Caco-2 (cell line): Measurements from ENCODE around the gene MAST4. TPM values are rescaled to one million over a fixed set of nuclear protein-coding genes. Genes with fewer than 3 reads are reported as not detected.
A peak's percentile ranks its signal among the peaks of the same experiment; 100 is the strongest.

Experiments
- BruUV-seq: library from RNA; stranded (reverse); fragments of 400-500 nt; replicated peaks from 2 replicates; lab custom pipeline; 2021; lab: Mats Ljungman, UMichigan
- CTCF ChIA-PET: fragments of 300-600 bp; sonication (Branson Sonifier 250); formaldehyde crosslinking; loops from one replicate; lab custom pipeline; 2022; ENCODE audit warnings: antibody characterized with exemption; lab: Charles Lee
- POLR2A ChIA-PET: fragments of 300-600 bp; sonication (Branson Sonifier 250); formaldehyde crosslinking; loops from one replicate; lab custom pipeline; 2022; ENCODE audit warnings: antibody characterized with exemption; lab: Charles Lee
- DNase-seq, 2 experiments: peaks; one replicate each; pipeline versions ENCODE4 v3.0.0 to v3.0.0-alpha.2; 2020 to 2022
- H3K27me3 ChIP-seq: replicated peaks from 2 replicates; pipeline ENCODE4 v1.6.0; 2011; ENCODE audit warnings: low read length; ENCODE audit not compliant: control insufficient read depth, insufficient read depth
- H3K36me3 ChIP-seq: 2 replicates; pipeline ENCODE4 v1.5.1; 2011; ENCODE audit warnings: low read length; ENCODE audit not compliant: control insufficient read depth, insufficient read depth
- H3K4me1 ChIP-seq: fragments of 250-450 bp; sonication (Bioruptor Pico); 2 replicates; pipeline ENCODE4 v1.5.1; 2020; ENCODE audit warnings: mild to moderate bottlenecking
- H3K4me3 ChIP-seq: 2 replicates; pipeline ENCODE4 v1.5.1; 2011; ENCODE audit warnings: low read depth, mild to moderate bottlenecking, control low read depth, low read length
- H3K9me3 ChIP-seq: fragments of 250-450 bp; sonication (Bioruptor Pico); 2 replicates; pipeline ENCODE4 v1.5.1; 2020; ENCODE audit warnings: mild to moderate bottlenecking, moderate library complexity
- H3K27ac Mint-ChIP-seq: one replicate; pipeline ENCODE4 v1.8.0; 2022; ENCODE audit warnings: mixed read lengths; ENCODE audit not compliant: unreplicated experiment
- H3K27me3 Mint-ChIP-seq: one replicate; pipeline ENCODE4 v1.8.0; 2022; ENCODE audit warnings: mixed read lengths; ENCODE audit not compliant: insufficient read depth, unreplicated experiment
- H3K36me3 Mint-ChIP-seq: one replicate; pipeline ENCODE4 v1.8.0; 2022; ENCODE audit warnings: mild to moderate bottlenecking, mixed read lengths; ENCODE audit not compliant: insufficient read depth, unreplicated experiment
- H3K4me1 Mint-ChIP-seq: one replicate; pipeline ENCODE4 v1.8.0; 2022; ENCODE audit warnings: low read depth, mixed read lengths; ENCODE audit not compliant: unreplicated experiment
- H3K4me3 Mint-ChIP-seq: one replicate; pipeline ENCODE4 v1.8.0; 2022; ENCODE audit warnings: mild to moderate bottlenecking, moderate library complexity, mixed read lengths; ENCODE audit not compliant: unreplicated experiment
- H3K9me3 Mint-ChIP-seq: one replicate; pipeline ENCODE4 v1.8.0; 2022; ENCODE audit warnings: mixed read lengths; ENCODE audit not compliant: unreplicated experiment
- CTCF ChIP-seq, 2 experiments: fragments of 200-600 bp in 1 of 2; IDR thresholded peaks; 1 replicate in 1 of 2; 2 replicates in 1 of 2; pipeline versions ENCODE4 v1.5.1 to v1.8.0; 2011 to 2022; ENCODE audit warnings: antibody characterized with exemption in 1 of 2, control low read depth in 1 of 2, inconsistent platforms in 1 of 2, low read depth in 1 of 2, low read length in 1 of 2, mild to moderate bottlenecking in 1 of 2, moderate library complexity in 1 of 2; ENCODE audit not compliant: insufficient read depth in 1 of 2, severe bottlenecking in 1 of 2, unreplicated experiment in 1 of 2
- intact Hi-C: fragments of 100-400 bp; cut with micrococcal nuclease; formaldehyde crosslinking; loops from one replicate; pipeline ENCODE4 v1.10.0; 2022; ENCODE audit not compliant: unreplicated experiment
- total RNA-seq: library from RNA; stranded (reverse); gene quantifications from 2 replicates; pipeline ENCODE4 v1.2.3, GENCODE V29; 2022

Gene MAST4
- total RNA-seq, 1 experiment from 2014 or later, result 17.8 TPM

GRCh38 chr5:67045816-67046740 lies 449.9 kb downstream of the MAST4 start:
- H3K27me3 ChIP-seq, result no peaks in the 10 kb centered on the region
- Mint-ChIP-seq H3K27ac (peak overlapping the region; percentile 61), H3K36me3 (peaks cover 6% of the 10 kb centered on the region), H3K9me3 (no peaks in the 10 kb centered on the region), H3K27me3 (no peaks in the 10 kb centered on the region), H3K4me1 (peaks cover 72% of the 10 kb centered on the region), H3K4me3 (peak overlapping the region; percentile 59)
- peaks cover 82% of the 10 kb centered on the region for H3K4me1 ChIP-seq
- intact Hi-C loops, result loop anchor here (1.0 to 2.0 kb wide), 2 partner anchors 12 to 29 kb away; no protein-coding TSS in a partner anchor
- no peak for TF ChIP-seq CTCF (IDR thresholded peaks at IDR 0.05; ENCODE audit: insufficient read depth in 1 of 2, low read depth in 1 of 2, low read length in 1 of 2, severe bottlenecking in 1 of 2, unreplicated experiment in 1 of 2)
- ChIA-PET CTCF (interaction anchor here (0.6 to 1.1 kb wide), 2 partner anchors 30 to 85 kb away, joined by 3 to 4 read pairs; no protein-coding TSS in a partner anchor), POLR2A (interaction anchor here (0.6 kb wide), 1 partner anchor 43 kb away, joined by 3 read pairs; no protein-coding TSS in a partner anchor)
- BruUV-seq, result no TSS peak
- H3K9me3 ChIP-seq, result no peaks in the 10 kb centered on the region
- no peaks in the 10 kb centered on the region for H3K36me3 ChIP-seq
- no peak overlapping the region for H3K4me3 ChIP-seq
- peak in 1 of 2 experiments; percentile 44 for DNase-seq

- Histone ChIP-seq H3K27me3 (no peaks in the 10 kb centered on the region), H3K36me3 (no peaks in the 10 kb centered on the region), H3K9me3 (no peaks in the 10 kb centered on the region), H3K4me1 (peaks cover 93% of the 10 kb centered on the region), H3K4me3 (no peak overlapping the region)
- no peak for TF ChIP-seq CTCF (IDR thresholded peaks at IDR 0.05; ENCODE audit: insufficient read depth in 1 of 2, low read depth in 1 of 2, low read length in 1 of 2, severe bottlenecking in 1 of 2, unreplicated experiment in 1 of 2)
- intact Hi-C loops, result loop anchor here (2.0 kb wide), 1 partner anchor 30 kb away; no protein-coding TSS in a partner anchor
- peak overlapping the region; percentile 61 for H3K27ac Mint-ChIP-seq
- POLR2A ChIA-PET, result no interaction called here
- no peak for DNase-seq
- no peaks in the 10 kb centered on the region for H3K9me3 Mint-ChIP-seq
- CTCF ChIA-PET, result no interaction called here
- peak overlapping the region; percentile 59 for H3K4me3 Mint-ChIP-seq
- BruUV-seq, result no TSS peak
- peaks cover 6% of the 10 kb centered on the region for H3K36me3 Mint-ChIP-seq
- H3K4me1 Mint-ChIP-seq, result peaks cover 71% of the 10 kb centered on the region
- H3K27me3 Mint-ChIP-seq, result no peaks in the 10 kb centered on the region
Observed at GRCh38 chr5:67047160-67047559, 451.0 kb downstream of the MAST4 start.

- no peak overlapping the region for H3K4me3 ChIP-seq
- H3K9me3 ChIP-seq, result no peaks in the 10 kb centered on the region
- peak overlapping the region; percentile 59 for H3K4me3 Mint-ChIP-seq
- DNase-seq, result no peak
- POLR2A ChIA-PET, result no interaction called here
- peaks cover 66% of the 10 kb centered on the region for H3K4me1 Mint-ChIP-seq
- no peaks in the 10 kb centered on the region for H3K9me3 Mint-ChIP-seq
- intact Hi-C loops, result loop anchor here (2.0 kb wide), 1 partner anchor 31 kb away; no protein-coding TSS in a partner anchor
- H3K36me3 Mint-ChIP-seq, result peaks cover 6% of the 10 kb centered on the region
- no TSS peak for BruUV-seq
- H3K27me3 Mint-ChIP-seq, result no peaks in the 10 kb centered on the region
- CTCF ChIA-PET, result no interaction called here
- H3K4me1 ChIP-seq, result peaks cover 94% of the 10 kb centered on the region
- TF ChIP-seq CTCF (IDR thresholded peaks at IDR 0.05; ENCODE audit: insufficient read depth in 1 of 2, low read depth in 1 of 2, low read length in 1 of 2, severe bottlenecking in 1 of 2, unreplicated experiment in 1 of 2), result no peak
- H3K36me3 ChIP-seq, result no peaks in the 10 kb centered on the region
- H3K27ac Mint-ChIP-seq, result peak overlapping the region; percentile 61
- no peaks in the 10 kb centered on the region for H3K27me3 ChIP-seq
Observed at GRCh38 chr5:67047616-67048015, 451.4 kb downstream of the MAST4 start.
